WI38 (cell line): Measurements from ENCODE around the gene DRG1.

Experiments
- H3K4me3 ChIP-seq: 2 replicates; pipeline ENCODE4 v1.5.1; 2011; ENCODE audit warnings: low read depth, mild to moderate bottlenecking, control low read depth, low read length
- TF ChIP-seq, protein P1 (sequence below): IDR thresholded peaks from 2 replicates; pipeline ENCODE4 v1.5.1; 2012; ENCODE audit warnings: low read depth, mild to moderate bottlenecking, control low read depth, low read length

DRG1 gene

DNA sequence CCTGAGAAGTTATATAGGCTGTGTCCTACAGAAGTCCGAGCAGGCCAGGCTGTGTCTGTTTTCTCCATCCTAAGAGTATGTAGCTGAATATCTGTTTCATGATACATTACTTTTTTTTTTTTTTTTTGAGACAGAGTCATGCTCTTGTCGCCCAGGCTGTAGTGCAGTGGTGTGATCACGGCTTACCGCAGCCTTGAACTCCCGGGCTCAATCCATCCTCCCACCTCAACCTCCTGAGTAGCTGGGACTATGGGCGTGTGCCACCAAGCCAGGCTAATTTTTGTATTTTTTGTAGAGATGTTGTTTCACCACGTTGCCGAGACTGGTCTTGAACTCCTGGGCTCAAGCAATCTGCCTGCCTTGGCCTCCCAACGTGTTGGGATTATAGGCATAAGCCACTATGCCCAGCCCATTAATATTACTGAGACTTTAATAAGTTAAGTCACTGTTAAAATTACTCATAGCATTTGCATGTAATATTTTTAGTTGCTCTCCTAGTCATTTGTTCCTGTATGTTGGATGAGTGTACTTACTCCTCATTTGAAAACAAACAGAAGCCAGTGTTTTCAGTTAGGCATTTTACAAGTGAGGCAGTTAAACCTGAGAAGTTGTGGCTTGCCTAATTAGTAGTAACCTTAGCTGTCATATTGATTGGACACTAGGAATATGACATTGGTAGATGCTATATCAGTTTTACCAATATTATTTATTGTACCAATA, 26.1 kb downstream of the DRG1 start:
- no peak overlapping the region for H3K4me3 ChIP-seq
- TF ChIP-seq, protein P1, sequence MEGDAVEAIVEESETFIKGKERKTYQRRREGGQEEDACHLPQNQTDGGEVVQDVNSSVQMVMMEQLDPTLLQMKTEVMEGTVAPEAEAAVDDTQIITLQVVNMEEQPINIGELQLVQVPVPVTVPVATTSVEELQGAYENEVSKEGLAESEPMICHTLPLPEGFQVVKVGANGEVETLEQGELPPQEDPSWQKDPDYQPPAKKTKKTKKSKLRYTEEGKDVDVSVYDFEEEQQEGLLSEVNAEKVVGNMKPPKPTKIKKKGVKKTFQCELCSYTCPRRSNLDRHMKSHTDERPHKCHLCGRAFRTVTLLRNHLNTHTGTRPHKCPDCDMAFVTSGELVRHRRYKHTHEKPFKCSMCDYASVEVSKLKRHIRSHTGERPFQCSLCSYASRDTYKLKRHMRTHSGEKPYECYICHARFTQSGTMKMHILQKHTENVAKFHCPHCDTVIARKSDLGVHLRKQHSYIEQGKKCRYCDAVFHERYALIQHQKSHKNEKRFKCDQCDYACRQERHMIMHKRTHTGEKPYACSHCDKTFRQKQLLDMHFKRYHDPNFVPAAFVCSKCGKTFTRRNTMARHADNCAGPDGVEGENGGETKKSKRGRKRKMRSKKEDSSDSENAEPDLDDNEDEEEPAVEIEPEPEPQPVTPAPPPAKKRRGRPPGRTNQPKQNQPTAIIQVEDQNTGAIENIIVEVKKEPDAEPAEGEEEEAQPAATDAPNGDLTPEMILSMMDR: no peak

DNA sequence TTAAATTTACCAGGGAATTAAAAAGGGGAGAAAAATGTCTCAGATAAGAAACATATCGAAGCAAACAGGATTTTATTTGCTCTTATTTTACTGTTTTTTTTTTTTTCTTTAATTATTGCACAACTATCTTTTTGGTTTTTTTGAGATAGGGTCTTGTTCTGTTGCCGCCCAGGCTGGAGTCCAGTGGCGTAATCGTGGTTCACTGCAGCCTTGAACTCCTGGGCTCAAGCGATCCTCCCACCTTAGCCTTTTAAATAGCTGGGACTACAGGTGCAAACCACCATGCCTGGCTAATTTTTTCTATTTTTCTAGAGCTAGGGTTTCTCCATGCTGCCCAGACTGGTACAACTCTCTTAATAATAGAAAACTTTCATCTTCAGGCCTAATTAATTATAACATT, 32.5 kb downstream of the DRG1 start:
- H3K4me3 ChIP-seq: no peak overlapping the region
- TF ChIP-seq, protein P1: no peak

DNA sequence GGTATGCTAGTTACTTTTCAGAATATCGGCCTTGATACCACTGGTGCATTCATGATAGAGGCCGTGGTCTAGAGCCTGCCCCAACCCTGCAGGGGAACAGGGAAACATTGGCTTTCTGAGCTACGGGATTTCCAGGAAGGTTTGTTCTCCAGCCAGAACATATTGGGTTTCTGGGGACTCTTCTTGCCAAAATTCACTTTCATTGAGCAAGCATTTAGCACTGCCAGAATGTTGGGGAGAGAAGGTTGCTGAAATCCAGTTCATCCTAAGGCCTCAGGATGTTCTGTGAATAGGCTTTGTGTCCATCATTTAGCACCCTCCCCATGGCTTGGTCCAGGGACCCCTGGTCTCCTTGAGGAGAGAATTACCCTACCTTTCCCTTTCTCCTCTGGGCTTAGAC, 36.7 kb downstream of the DRG1 start:
- TF ChIP-seq, protein P1: no peak

DNA sequence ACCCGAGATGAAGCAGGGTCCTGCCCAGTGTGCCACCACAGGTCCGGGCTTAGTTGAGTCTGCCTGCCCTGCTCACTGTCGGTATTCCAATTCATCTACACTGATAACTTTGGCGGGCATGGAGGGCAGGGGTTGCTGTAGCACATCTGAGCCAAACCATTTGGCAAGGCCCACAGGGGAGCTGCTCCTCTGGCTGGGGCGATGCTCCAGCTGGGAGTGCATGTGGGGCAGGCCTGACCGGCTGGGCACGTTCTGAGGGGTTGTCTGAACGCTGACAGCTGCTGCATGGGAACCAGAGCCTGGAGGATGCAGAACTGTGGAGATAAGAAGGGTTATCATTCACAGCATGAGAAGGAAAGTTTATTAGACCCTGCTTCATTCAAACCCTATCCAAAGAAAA, 40.4 kb downstream of the DRG1 start:
- TF ChIP-seq, protein P1: no peak

More for the DNA sequence above, 36.7 kb downstream of the DRG1 start:
- H3K4me3 ChIP-seq: no peak overlapping the region

DNA sequence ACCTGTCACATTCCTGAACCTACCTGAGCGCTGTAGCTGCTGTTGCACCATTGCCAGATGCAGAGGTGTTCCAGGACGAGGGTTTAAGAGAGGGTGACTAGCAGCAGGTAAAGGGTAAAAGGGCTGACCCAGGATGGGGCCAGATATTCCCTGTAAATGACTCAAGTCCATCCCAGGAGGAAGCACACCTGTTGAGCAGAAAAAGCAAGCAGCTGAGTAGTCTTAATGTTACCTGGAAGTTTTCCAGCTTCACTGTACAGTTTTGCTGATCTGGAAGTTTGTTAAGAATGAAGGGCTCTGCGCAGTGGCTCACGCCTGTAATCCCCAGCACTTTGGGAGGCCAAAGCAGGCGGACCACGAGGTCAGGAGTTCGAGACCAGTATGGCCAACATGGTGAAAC, 41.3 kb downstream of the DRG1 start:
- H3K4me3 ChIP-seq: no peak overlapping the region
- TF ChIP-seq, protein P1: no peak

More for the DNA sequence above, 40.4 kb downstream of the DRG1 start:
- no peak overlapping the region for H3K4me3 ChIP-seq

DNA sequence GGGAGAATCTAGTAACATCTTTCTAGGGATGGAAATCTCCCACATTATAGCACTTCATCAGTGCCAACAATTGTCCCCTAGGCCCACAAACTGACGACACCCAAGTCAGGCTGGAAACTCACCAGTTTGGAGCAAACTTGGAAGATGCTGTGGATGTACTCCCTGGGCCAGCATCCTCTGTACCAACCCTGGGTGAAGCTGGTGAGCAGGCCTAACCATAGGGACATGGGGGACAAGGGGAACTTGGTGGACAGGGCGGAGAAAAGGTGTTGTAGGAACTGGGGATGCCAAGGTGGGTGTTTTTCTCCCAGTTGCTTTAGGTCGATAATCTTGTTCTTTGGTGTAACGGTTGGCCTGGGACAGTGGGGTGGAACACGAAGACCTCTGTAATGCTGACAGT, 42.2 kb downstream of the DRG1 start:
- no peak overlapping the region for H3K4me3 ChIP-seq
- TF ChIP-seq, protein P1: no peak

DNA sequence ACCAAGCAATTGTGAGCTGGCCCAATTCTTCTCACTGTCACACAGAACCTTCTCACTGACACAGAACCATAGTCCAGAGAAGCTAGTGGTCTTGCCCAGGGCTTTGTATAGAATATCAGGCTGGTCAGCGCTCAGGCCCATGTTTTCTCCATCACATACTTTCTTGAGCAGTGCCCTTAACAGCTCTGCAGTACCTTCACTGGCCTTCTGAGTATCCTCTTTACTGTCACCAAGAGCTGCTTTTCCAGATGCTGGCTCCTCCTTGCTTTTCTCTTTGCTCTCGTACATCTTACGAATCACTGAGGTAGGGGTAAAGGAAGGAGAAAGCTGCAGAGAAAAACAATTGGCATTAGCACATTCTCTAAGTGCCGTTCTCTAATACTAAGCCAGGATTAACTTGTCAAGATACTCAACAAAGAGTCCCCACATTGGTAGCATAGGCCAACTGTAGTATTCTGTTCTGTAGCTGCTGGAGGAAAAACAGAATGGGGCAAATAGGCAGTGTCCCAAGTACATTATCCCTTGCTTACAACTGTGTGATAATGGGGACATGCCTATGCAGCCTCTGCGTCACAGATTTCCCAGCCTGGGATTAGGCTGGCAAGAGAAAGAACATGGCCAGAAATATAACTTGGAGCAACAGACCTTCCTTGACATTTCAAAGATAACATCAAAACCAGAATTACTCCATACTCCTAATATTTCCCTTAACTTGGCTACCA, 43.5 kb downstream of the DRG1 start:
- H3K4me3 ChIP-seq: no peak overlapping the region
- TF ChIP-seq, protein P1: no peak
